ENCODE data around the gene KCNT2.

KCNT2 gene

GRCh38 chr1:196373798-196374197 lies 234.4 kb downstream of the KCNT2 start:
- TF ChIP-seq ZBTB7A (IDR thresholded peaks at IDR 0.05; ENCODE audit: low read depth): no peak
- TF ChIP-seq TAF1 (IDR thresholded peaks at IDR 0.05; ENCODE audit: low read depth): no peak
- TF ChIP-seq RAD21 (IDR thresholded peaks at IDR 0.05; ENCODE audit: low read depth): no peak
- no peak for TF ChIP-seq TEAD4 (IDR thresholded peaks at IDR 0.05)
- TF ChIP-seq REST (IDR thresholded peaks at IDR 0.05; ENCODE audit: low read depth): no peak
- no peak for TF ChIP-seq CEBPB (IDR thresholded peaks at IDR 0.05)
- no peak for TF ChIP-seq NFIC (IDR thresholded peaks at IDR 0.05)
- TF ChIP-seq EP300 (IDR thresholded peaks at IDR 0.05; ENCODE audit: borderline replicate concordance): no peak
- TF ChIP-seq CREB1 (IDR thresholded peaks at IDR 0.05; ENCODE audit: low read depth): no peak
- TF ChIP-seq TCF12 (IDR thresholded peaks at IDR 0.05; ENCODE audit: low read depth): no peak
- TF ChIP-seq YY1 (IDR thresholded peaks at IDR 0.05; ENCODE audit: low read depth): no peak
- TF ChIP-seq EGR1 (IDR thresholded peaks at IDR 0.05): no peak
- TF ChIP-seq USF1 (IDR thresholded peaks at IDR 0.05): no peak
- TF ChIP-seq FOXM1 (IDR thresholded peaks at IDR 0.05; ENCODE audit: borderline replicate concordance, low read depth): no peak
- TF ChIP-seq MAX (IDR thresholded peaks at IDR 0.05): no peak

GRCh38 chr1:196372896-196373536 lies 235.2 kb downstream of the KCNT2 start:
- TF ChIP-seq TAF1 (IDR thresholded peaks at IDR 0.05; ENCODE audit: low read depth) (no peak), FOXM1 (IDR thresholded peaks at IDR 0.05; ENCODE audit: borderline replicate concordance, low read depth) (no peak), YY1 (IDR thresholded peaks at IDR 0.05; ENCODE audit: low read depth) (no peak), MAX (IDR thresholded peaks at IDR 0.05) (no peak), REST (IDR thresholded peaks at IDR 0.05; ENCODE audit: low read depth) (no peak), TEAD4 (IDR thresholded peaks at IDR 0.05) (no peak), CREB1 (IDR thresholded peaks at IDR 0.05; ENCODE audit: low read depth) (no peak), RAD21 (IDR thresholded peaks at IDR 0.05; ENCODE audit: low read depth) (no peak; the same call in 1 of the 2 replicates), EGR1 (IDR thresholded peaks at IDR 0.05) (no peak), USF1 (IDR thresholded peaks at IDR 0.05) (no peak), CEBPB (IDR thresholded peaks at IDR 0.05) (no peak), ZBTB7A (IDR thresholded peaks at IDR 0.05; ENCODE audit: low read depth) (no peak), NFIC (IDR thresholded peaks at IDR 0.05) (no peak), TCF12 (IDR thresholded peaks at IDR 0.05; ENCODE audit: low read depth) (no peak), EP300 (IDR thresholded peaks at IDR 0.05; ENCODE audit: borderline replicate concordance) (no peak)

- TF ChIP-seq RAD21 (IDR thresholded peaks at IDR 0.05; ENCODE audit: low read depth) (no peak), USF1 (IDR thresholded peaks at IDR 0.05) (no peak), ZBTB7A (IDR thresholded peaks at IDR 0.05; ENCODE audit: low read depth) (no peak), FOXM1 (IDR thresholded peaks at IDR 0.05; ENCODE audit: borderline replicate concordance, low read depth) (no peak), YY1 (IDR thresholded peaks at IDR 0.05; ENCODE audit: low read depth) (no peak), TCF12 (IDR thresholded peaks at IDR 0.05; ENCODE audit: low read depth) (no peak), MAX (IDR thresholded peaks at IDR 0.05) (no peak), EGR1 (IDR thresholded peaks at IDR 0.05) (no peak), REST (IDR thresholded peaks at IDR 0.05; ENCODE audit: low read depth) (no peak), CREB1 (IDR thresholded peaks at IDR 0.05; ENCODE audit: low read depth) (no peak), EP300 (IDR thresholded peaks at IDR 0.05; ENCODE audit: borderline replicate concordance) (no peak), TEAD4 (IDR thresholded peaks at IDR 0.05) (no peak), NFIC (IDR thresholded peaks at IDR 0.05) (no peak), TAF1 (IDR thresholded peaks at IDR 0.05; ENCODE audit: low read depth) (no peak), CEBPB (IDR thresholded peaks at IDR 0.05) (no peak)
Measured at GRCh38 chr1:196367838-196368237, 240.4 kb downstream of the KCNT2 start.
